Nephron progenitor cell (in vitro differentiated cells): ENCODE data around the gene CD101.

Source experiments
- DNase-seq: peaks from one replicate; pipeline ENCODE4 v3.0.0; 2021
- H3K27ac Mint-ChIP-seq: 2 replicates; pipeline ENCODE4 v1.8.0; 2021; ENCODE audit warnings: mild to moderate bottlenecking, moderate library complexity, mixed read lengths
- H3K27me3 Mint-ChIP-seq: 2 replicates; pipeline ENCODE4 v1.8.0; 2021; ENCODE audit warnings: mild to moderate bottlenecking, low read depth, mixed read lengths; ENCODE audit not compliant: poor library complexity
- H3K36me3 Mint-ChIP-seq: 2 replicates; pipeline ENCODE4 v1.8.0; 2021; ENCODE audit warnings: low read depth, mixed read lengths
- H3K4me1 Mint-ChIP-seq: 2 replicates; pipeline ENCODE4 v1.8.0; 2021; ENCODE audit warnings: mixed read lengths
- H3K4me3 Mint-ChIP-seq: 2 replicates; pipeline ENCODE4 v1.8.0; 2021; ENCODE audit warnings: mild to moderate bottlenecking, moderate library complexity, mixed read lengths
- H3K9me3 Mint-ChIP-seq: 2 replicates; pipeline ENCODE4 v1.8.0; 2021; ENCODE audit warnings: mild to moderate bottlenecking, moderate library complexity, mixed read lengths
- TF ChIP-seq, protein P1 (sequence below): fragments of 200-600 bp; sonication (generic); IDR thresholded peaks from 2 replicates; pipeline ENCODE4 v1.5.0; 2021; ENCODE audit warnings: antibody characterized with exemption

The CD101 gene

DNA sequence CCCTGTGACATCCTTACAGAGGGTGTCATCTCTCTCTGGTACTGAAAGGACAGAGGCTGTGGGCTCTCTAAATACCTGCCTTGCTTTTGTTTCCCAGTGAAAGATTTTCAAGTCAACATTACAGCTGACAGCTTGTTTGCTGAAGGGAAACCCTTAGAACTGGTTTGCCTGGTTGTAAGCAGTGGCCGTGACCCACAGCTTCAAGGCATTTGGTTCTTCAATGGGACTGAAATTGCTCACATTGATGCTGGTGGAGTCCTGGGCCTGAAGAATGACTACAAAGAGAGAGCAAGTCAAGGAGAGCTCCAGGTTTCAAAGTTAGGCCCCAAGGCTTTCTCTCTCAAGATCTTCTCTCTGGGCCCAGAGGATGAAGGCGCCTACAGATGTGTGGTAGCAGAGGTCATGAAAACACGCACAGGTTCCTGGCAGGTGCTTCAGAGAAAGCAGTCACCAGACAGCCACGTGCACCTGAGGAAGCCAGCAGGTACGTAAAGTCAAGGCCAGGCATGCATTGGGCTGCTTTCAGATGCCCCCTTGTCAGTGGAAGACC is 11.8 kb downstream of the CD101 start:
- no peaks in the 10 kb centered on the region for H3K36me3 Mint-ChIP-seq
- no peaks in the 10 kb centered on the region for H3K27me3 Mint-ChIP-seq
- DNase-seq: no peak

DNA sequence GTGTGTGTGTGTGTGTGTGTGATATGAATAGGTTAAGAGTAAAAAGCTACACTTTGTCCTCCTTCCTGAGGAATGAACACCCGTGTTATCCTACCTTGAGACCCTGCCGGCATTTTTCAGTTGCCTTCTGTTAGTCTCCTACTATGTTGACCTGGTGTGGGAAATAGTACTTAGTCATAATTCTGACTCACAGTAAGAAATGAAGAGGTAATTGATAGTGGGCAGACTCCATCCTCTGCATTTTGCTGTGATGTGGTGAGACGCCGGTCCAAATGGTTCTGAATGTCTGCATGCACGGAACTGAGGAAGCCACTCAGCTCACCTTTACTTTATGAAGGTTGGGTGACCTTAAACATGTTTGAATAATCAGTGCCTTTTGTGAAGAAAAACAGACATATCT is 12.6 kb downstream of the CD101 start:
- Mint-ChIP-seq H3K36me3 (peaks cover 1% of the 10 kb centered on the region), H3K4me1 (peaks cover 27% of the 10 kb centered on the region), H3K4me3 (no peak overlapping the region), H3K9me3 (no peaks in the 10 kb centered on the region), H3K27me3 (no peaks in the 10 kb centered on the region), H3K27ac (no peak overlapping the region)
- TF ChIP-seq, protein P1, sequence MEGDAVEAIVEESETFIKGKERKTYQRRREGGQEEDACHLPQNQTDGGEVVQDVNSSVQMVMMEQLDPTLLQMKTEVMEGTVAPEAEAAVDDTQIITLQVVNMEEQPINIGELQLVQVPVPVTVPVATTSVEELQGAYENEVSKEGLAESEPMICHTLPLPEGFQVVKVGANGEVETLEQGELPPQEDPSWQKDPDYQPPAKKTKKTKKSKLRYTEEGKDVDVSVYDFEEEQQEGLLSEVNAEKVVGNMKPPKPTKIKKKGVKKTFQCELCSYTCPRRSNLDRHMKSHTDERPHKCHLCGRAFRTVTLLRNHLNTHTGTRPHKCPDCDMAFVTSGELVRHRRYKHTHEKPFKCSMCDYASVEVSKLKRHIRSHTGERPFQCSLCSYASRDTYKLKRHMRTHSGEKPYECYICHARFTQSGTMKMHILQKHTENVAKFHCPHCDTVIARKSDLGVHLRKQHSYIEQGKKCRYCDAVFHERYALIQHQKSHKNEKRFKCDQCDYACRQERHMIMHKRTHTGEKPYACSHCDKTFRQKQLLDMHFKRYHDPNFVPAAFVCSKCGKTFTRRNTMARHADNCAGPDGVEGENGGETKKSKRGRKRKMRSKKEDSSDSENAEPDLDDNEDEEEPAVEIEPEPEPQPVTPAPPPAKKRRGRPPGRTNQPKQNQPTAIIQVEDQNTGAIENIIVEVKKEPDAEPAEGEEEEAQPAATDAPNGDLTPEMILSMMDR: no peak
- no peak for DNase-seq

More for the DNA sequence above, 11.8 kb downstream of the CD101 start:
- Mint-ChIP-seq H3K9me3 (no peaks in the 10 kb centered on the region), H3K4me1 (peaks cover 34% of the 10 kb centered on the region), H3K27ac (peak overlapping the region; percentile 66), H3K4me3 (no peak overlapping the region)
- TF ChIP-seq, protein P1: no peak

DNA sequence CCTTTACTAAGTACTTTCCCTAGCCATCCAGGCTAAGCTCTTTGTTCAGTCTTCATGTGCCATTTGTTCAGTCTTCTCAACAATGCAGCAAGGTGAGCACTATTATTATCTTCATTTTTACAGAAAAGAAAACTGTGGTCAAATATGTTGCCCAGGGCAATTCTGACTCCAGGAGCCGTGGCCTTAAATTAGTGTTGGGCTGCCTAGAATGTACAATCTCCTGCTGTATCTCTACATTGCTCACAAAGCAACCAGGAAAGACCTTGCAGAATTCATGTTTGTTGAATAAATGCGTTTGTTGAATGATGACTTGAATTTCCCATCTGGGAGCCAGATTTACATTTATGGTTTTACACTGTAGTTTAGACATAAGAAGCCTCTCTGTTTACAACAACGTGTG is 14.2 kb downstream of the CD101 start:
- H3K27ac Mint-ChIP-seq: peak overlapping the region; percentile 47

DNA sequence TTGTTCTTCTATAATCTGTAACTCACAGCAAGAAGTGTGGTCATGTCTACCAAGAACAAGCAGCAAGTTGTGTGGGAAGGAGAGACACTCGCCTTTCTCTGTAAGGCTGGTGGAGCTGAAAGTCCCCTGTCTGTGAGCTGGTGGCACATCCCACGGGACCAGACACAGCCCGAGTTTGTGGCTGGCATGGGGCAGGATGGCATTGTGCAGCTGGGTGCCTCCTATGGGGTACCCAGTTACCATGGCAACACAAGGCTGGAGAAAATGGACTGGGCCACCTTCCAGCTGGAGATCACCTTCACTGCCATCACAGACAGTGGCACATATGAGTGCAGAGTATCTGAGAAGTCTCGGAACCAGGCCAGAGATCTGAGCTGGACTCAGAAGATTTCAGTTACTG is 15.5 kb downstream of the CD101 start:
- TF ChIP-seq, protein P1: no peak
- no peak for DNase-seq
- no peaks in the 10 kb centered on the region for H3K27me3 Mint-ChIP-seq
- H3K36me3 Mint-ChIP-seq: peaks cover 16% of the 10 kb centered on the region
- H3K27ac Mint-ChIP-seq: no peak overlapping the region
- H3K4me3 Mint-ChIP-seq: no peak overlapping the region
- peaks cover 14% of the 10 kb centered on the region for H3K4me1 Mint-ChIP-seq
- no peaks in the 10 kb centered on the region for H3K9me3 Mint-ChIP-seq

More for the DNA sequence above, 14.2 kb downstream of the CD101 start:
- peaks cover 11% of the 10 kb centered on the region for H3K36me3 Mint-ChIP-seq
- no peak overlapping the region for H3K4me3 Mint-ChIP-seq
- peaks cover 16% of the 10 kb centered on the region for H3K4me1 Mint-ChIP-seq
- no peak for DNase-seq
- H3K9me3 Mint-ChIP-seq: no peaks in the 10 kb centered on the region
- TF ChIP-seq, protein P1: no peak
- no peaks in the 10 kb centered on the region for H3K27me3 Mint-ChIP-seq

DNA sequence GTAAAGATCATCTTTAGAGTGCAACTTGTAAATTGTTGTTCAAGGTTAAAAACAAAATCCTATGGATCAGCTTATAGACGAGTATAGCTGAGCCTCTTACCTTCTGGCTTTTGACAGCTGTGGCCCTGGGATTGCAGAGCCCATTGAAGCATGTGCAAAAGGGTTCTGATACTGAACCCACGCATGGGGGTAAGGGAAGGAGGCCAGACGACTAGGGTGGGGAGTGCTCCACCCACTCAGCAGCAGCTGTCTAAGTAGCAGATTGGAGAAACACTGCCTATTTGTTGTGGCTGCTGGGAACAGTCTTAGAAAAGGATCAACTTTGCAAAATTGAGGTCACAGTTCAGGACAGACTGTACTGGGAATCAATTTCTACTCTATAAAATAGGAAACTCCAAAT is 16.1 kb downstream of the CD101 start:
- H3K27ac Mint-ChIP-seq: no peak overlapping the region
- H3K4me1 Mint-ChIP-seq: peaks cover 14% of the 10 kb centered on the region
- no peaks in the 10 kb centered on the region for H3K27me3 Mint-ChIP-seq
- no peak overlapping the region for H3K4me3 Mint-ChIP-seq
- H3K9me3 Mint-ChIP-seq: no peaks in the 10 kb centered on the region
- TF ChIP-seq, protein P1: no peak
- DNase-seq: no peak
- peaks cover 16% of the 10 kb centered on the region for H3K36me3 Mint-ChIP-seq

DNA sequence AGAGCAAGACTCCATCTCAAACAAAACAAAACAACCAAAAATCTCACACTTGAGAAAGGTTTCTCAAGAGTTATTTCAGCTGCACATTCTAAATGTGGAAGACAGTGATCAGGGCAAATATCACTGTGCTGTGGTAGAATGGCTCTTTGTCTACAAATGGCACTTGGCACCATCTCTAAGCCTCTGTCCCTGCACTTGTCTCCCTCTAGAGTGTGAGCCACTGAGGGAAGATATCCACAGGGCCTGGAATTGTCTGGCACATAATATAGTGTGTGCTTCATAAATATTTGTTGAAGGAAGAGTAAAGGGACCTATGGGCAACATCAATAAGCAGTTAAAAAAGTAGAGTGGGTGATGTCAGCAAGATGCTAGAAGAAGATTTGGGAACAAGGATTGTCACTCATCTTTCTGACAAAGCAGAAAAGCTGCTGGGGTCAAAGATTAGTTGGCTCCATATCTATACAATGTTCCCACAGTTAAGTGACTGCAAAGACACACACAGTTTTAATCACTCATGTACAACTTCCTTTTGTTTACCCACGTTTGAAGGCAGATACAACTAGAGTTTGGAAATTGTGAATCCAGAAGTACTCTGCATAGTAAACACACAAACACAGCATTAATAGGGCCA is 19.1 kb downstream of the CD101 start:
- Mint-ChIP-seq H3K27ac (no peak overlapping the region), H3K27me3 (no peaks in the 10 kb centered on the region), H3K4me1 (peaks cover 1% of the 10 kb centered on the region), H3K9me3 (no peaks in the 10 kb centered on the region), H3K36me3 (peaks cover 20% of the 10 kb centered on the region), H3K4me3 (no peak overlapping the region)
- TF ChIP-seq, protein P1: no peak
- no peak for DNase-seq
